Measurements from ENCODE around the gene LIN54.
"Not testable (repeated sequence)": the region's sequence is repeated elsewhere in the genome, so short reads cannot be mapped to it uniquely, and the experiment has no call there.

LIN54 gene

GRCh38 chr4:83025563-83025962, 14.9 kb upstream of the LIN54 start:
- no peaks in the 10 kb centered on the region for H3K27me3 ChIP-seq (replicated peaks; ENCODE audit: control insufficient read depth, insufficient read depth, low read length)
- peak; percentile 41 for DNase-seq (ENCODE audit: extremely low read depth, insufficient read length)
- no peaks in the 10 kb centered on the region for H3K36me3 ChIP-seq (ENCODE audit: control insufficient read depth, insufficient read depth, low read length)
- TF ChIP-seq CTCF (IDR thresholded peaks at IDR 0.05; ENCODE audit: insufficient read depth, low read length, poor library complexity, severe bottlenecking): no peak
- no peak overlapping the region for H3K4me3 ChIP-seq (replicated peaks; ENCODE audit: low read depth, low read length)

- TF ChIP-seq CTCF (IDR thresholded peaks at IDR 0.05; ENCODE audit: insufficient read depth, low read length, poor library complexity, severe bottlenecking): no peak
- DNase-seq (ENCODE audit: extremely low read depth, insufficient read length): no peak
Measured at GRCh38 chr4:83024233-83024632, 13.6 kb upstream of the LIN54 start.

GRCh38 chr4:83023599-83023998, 13.0 kb upstream of the LIN54 start:
- not testable (repeated sequence) for H3K27me3 ChIP-seq (replicated peaks; ENCODE audit: control insufficient read depth, insufficient read depth, low read length); H3K36me3 ChIP-seq (ENCODE audit: control insufficient read depth, insufficient read depth, low read length); H3K4me3 ChIP-seq (replicated peaks; ENCODE audit: low read depth, low read length); DNase-seq (ENCODE audit: extremely low read depth, insufficient read length)

More at GRCh38 chr4:83024233-83024632, 13.6 kb upstream of the LIN54 start:
- Histone ChIP-seq H3K4me3 (replicated peaks; ENCODE audit: low read depth, low read length) (no peak overlapping the region), H3K27me3 (replicated peaks; ENCODE audit: control insufficient read depth, insufficient read depth, low read length) (no peaks in the 10 kb centered on the region), H3K36me3 (ENCODE audit: control insufficient read depth, insufficient read depth, low read length) (no peaks in the 10 kb centered on the region)

- no peaks in the 10 kb centered on the region for H3K36me3 ChIP-seq (ENCODE audit: control insufficient read depth, insufficient read depth, low read length)
- TF ChIP-seq CTCF (IDR thresholded peaks at IDR 0.05; ENCODE audit: insufficient read depth, low read length, poor library complexity, severe bottlenecking): no peak
- no peak for DNase-seq (ENCODE audit: extremely low read depth, insufficient read length)
- no peaks in the 10 kb centered on the region for H3K27me3 ChIP-seq (replicated peaks; ENCODE audit: control insufficient read depth, insufficient read depth, low read length)
- no peak overlapping the region for H3K4me3 ChIP-seq (replicated peaks; ENCODE audit: low read depth, low read length)
Measured at GRCh38 chr4:83022724-83023450, 12.3 kb upstream of the LIN54 start.

- DNase-seq (ENCODE audit: extremely low read depth, insufficient read length): peak; percentile 10
- TF ChIP-seq CTCF (IDR thresholded peaks at IDR 0.05; ENCODE audit: insufficient read depth, low read length, poor library complexity, severe bottlenecking): no peak
- no peak overlapping the region for H3K4me3 ChIP-seq (replicated peaks; ENCODE audit: low read depth, low read length)
- H3K36me3 ChIP-seq (ENCODE audit: control insufficient read depth, insufficient read depth, low read length): no peaks in the 10 kb centered on the region
- no peaks in the 10 kb centered on the region for H3K27me3 ChIP-seq (replicated peaks; ENCODE audit: control insufficient read depth, insufficient read depth, low read length)
Measured at GRCh38 chr4:83019794-83020494, 9.3 kb upstream of the LIN54 start.

- H3K4me3 ChIP-seq (replicated peaks; ENCODE audit: low read depth, low read length): peak overlapping the region; percentile 91; the same call in 1 of the 2 replicates
- no peaks in the 10 kb centered on the region for H3K27me3 ChIP-seq (replicated peaks; ENCODE audit: control insufficient read depth, insufficient read depth, low read length)
- TF ChIP-seq CTCF (IDR thresholded peaks at IDR 0.05; ENCODE audit: insufficient read depth, low read length, poor library complexity, severe bottlenecking): no peak
- DNase-seq (ENCODE audit: extremely low read depth, insufficient read length): no peak
- no peaks in the 10 kb centered on the region for H3K36me3 ChIP-seq (ENCODE audit: control insufficient read depth, insufficient read depth, low read length)
Measured at GRCh38 chr4:83013902-83014301, 3.3 kb upstream of the LIN54 start.

Measured in GM06990 (cell line).